Endothelial cell of umbilical vein (primary cell): Measurements from ENCODE around the gene FSIP1. TPM values are rescaled to one million over a fixed set of nuclear protein-coding genes. Genes with fewer than 3 reads are reported as not detected.

Experiments used
- BruUV-seq: library from RNA; stranded (reverse); fragments of 400-500 nt; replicated peaks from 2 replicates; lab custom pipeline; 2021; lab: Mats Ljungman, UMichigan
- CTCF ChIA-PET: fragments of 300-600, 350-600 bp; sonication (Branson Sonifier 250); formaldehyde crosslinking; loops from one replicate; lab custom pipeline; 2021; ENCODE audit warnings: antibody characterized with exemption, inconsistent platforms; lab: Charles Lee
- POLR2A ChIA-PET: fragments of 300-600, 350-600 bp; sonication (Branson Sonifier 250); formaldehyde crosslinking; loops from one replicate; lab custom pipeline; 2021; ENCODE audit warnings: antibody characterized with exemption, inconsistent platforms; lab: Charles Lee
- DNase-seq: peaks from one replicate; pipeline ENCODE4 v3.0.0-alpha.2; 2011; ENCODE audit warnings: low read depth, low spot score
- FAIRE-seq: peaks from 2 replicates; lab custom pipeline; 2011; peaks lifted over from hg19 to GRCh38; lab: Jason Lieb, UNC
- H2AFZ ChIP-seq: 2 replicates; pipeline ENCODE4 v1.6.0; 2012; ENCODE audit warnings: low read depth, low read length, control low read depth, inconsistent platforms
- H3K27ac ChIP-seq: 2 replicates; pipeline ENCODE4 v1.5.1; 2011; ENCODE audit warnings: low read depth, mild to moderate bottlenecking, control low read depth, low read length, moderate library complexity; ENCODE audit not compliant: insufficient read depth
- H3K27me3 ChIP-seq, 2 experiments: 2 replicates each; pipeline versions ENCODE4 v1.6.0 to v1.6.1; 2011; ENCODE audit warnings: low read length in 2 of 2, mixed read lengths in 1 of 2; ENCODE audit not compliant: control insufficient read depth in 2 of 2, insufficient read depth in 2 of 2
- H3K36me3 ChIP-seq, 2 experiments: 2 replicates in 1 of 2; 3 replicates in 1 of 2; pipeline ENCODE4 v1.5.1; 2011; ENCODE audit warnings: low read length in 2 of 2, mild to moderate bottlenecking in 1 of 2, moderate library complexity in 1 of 2; ENCODE audit not compliant: control insufficient read depth in 2 of 2, insufficient read depth in 2 of 2; ENCODE audit errors: extremely low read depth in 1 of 2
- H3K4me1 ChIP-seq: 3 replicates; pipeline ENCODE4 v1.5.1; 2011; ENCODE audit warnings: mild to moderate bottlenecking, low read length; ENCODE audit not compliant: control insufficient read depth, insufficient read depth; ENCODE audit errors: extremely low read depth
- H3K4me2 ChIP-seq: 2 replicates; pipeline ENCODE4 v1.6.1; 2011; ENCODE audit warnings: low read length, control low read depth, mixed read lengths; ENCODE audit not compliant: insufficient read depth
- H3K4me3 ChIP-seq, 3 experiments: fragments of 200-600 bp in 1 of 3; sonication (generic), shearing (Covaris generic) in 1 of 3; replicated peaks in 1 of 3; 2 replicates each; pipeline ENCODE4 v1.5.1; 2011 to 2016; ENCODE audit warnings: control low read depth in 3 of 3, low read length in 3 of 3, mild to moderate bottlenecking in 2 of 3, inconsistent platforms in 1 of 3, low read depth in 1 of 3, moderate library complexity in 1 of 3; ENCODE audit not compliant: insufficient read depth in 1 of 3
- H3K79me2 ChIP-seq: 2 replicates; pipeline ENCODE4 v1.6.0; 2012; ENCODE audit warnings: low read length, inconsistent platforms; ENCODE audit not compliant: control insufficient read depth, insufficient read depth
- H3K9ac ChIP-seq: replicated peaks from 2 replicates; pipeline ENCODE3; 2011; ENCODE audit warnings: low read length, control low read depth; ENCODE audit not compliant: insufficient read depth; ENCODE audit errors: extremely low read depth
- H3K9me1 ChIP-seq: replicated peaks from 3 replicates; pipeline ENCODE4 v1.6.0; 2011; ENCODE audit warnings: mild to moderate bottlenecking, low read length; ENCODE audit not compliant: control insufficient read depth, insufficient read depth; ENCODE audit errors: extremely low read depth
- H3K9me3 ChIP-seq: replicated peaks from 2 replicates; pipeline ENCODE4 v1.5.1; 2012; ENCODE audit warnings: low read length, inconsistent platforms; ENCODE audit not compliant: control insufficient read depth, insufficient read depth
- H4K20me1 ChIP-seq: replicated peaks from 2 replicates; pipeline ENCODE3; 2011; ENCODE audit warnings: mild to moderate bottlenecking, low read length; ENCODE audit not compliant: control insufficient read depth, insufficient read depth; ENCODE audit errors: extremely low read depth
- CTCF ChIP-seq, 2 donors: IDR thresholded peaks; 1 replicate in 1 of 2; 2 replicates in 1 of 2; pipeline ENCODE4 v1.5.1; 2011; ENCODE audit warnings: low read length in 2 of 2, mild to moderate bottlenecking in 2 of 2, moderate library complexity in 2 of 2, control low read depth in 1 of 2, inconsistent platforms in 1 of 2, low read depth in 1 of 2; ENCODE audit not compliant: insufficient read depth in 1 of 2; ENCODE audit errors: extremely low read depth in 1 of 2
- EZH2 ChIP-seq: IDR thresholded peaks from 2 replicates; pipeline ENCODE4 v1.6.1; 2012; ENCODE audit warnings: borderline replicate concordance, low read depth, mild to moderate bottlenecking, moderate library complexity, low read length, inconsistent platforms; ENCODE audit not compliant: severe bottlenecking
- FOS ChIP-seq: IDR thresholded peaks from 2 replicates; pipeline ENCODE4 v1.6.1; 2011; ENCODE audit warnings: mild to moderate bottlenecking, low read length, moderate library complexity, borderline replicate concordance; ENCODE audit not compliant: insufficient read depth
- GATA2 ChIP-seq: IDR thresholded peaks from 2 replicates; pipeline ENCODE4 v1.7.0; 2011; ENCODE audit warnings: low read depth, mild to moderate bottlenecking, moderate library complexity, mixed read lengths, low read length; ENCODE audit not compliant: insufficient read length, insufficient read depth
- JUN ChIP-seq: IDR thresholded peaks from 2 replicates; pipeline ENCODE4 v1.6.1; 2011; ENCODE audit warnings: borderline replicate concordance, low read depth; ENCODE audit not compliant: insufficient read length, insufficient read depth
- MAX ChIP-seq: IDR thresholded peaks from 2 replicates; pipeline ENCODE4 v1.6.1; 2011; ENCODE audit not compliant: insufficient read depth, insufficient read length
- MYC ChIP-seq: IDR thresholded peaks from one replicate; pipeline ENCODE4 v1.6.1; 2011; ENCODE audit warnings: mild to moderate bottlenecking, low read depth, low read length
- POLR2A ChIP-seq: IDR thresholded peaks from 2 replicates; pipeline ENCODE4 v1.6.1; 2012; ENCODE audit warnings: low read depth, mild to moderate bottlenecking, control low read depth, low read length
- POLR2AphosphoS5 ChIP-seq: IDR thresholded peaks from 2 replicates; pipeline ENCODE4 v1.6.1; 2012; ENCODE audit warnings: low read depth, mild to moderate bottlenecking, control low read depth, low read length, moderate library complexity; ENCODE audit not compliant: insufficient read depth
- dilution Hi-C: fragments of 300-500 bp; cut with MboI; formaldehyde crosslinking; loops from one replicate; pipeline ENCODE4 v1.15.0; 2019; ENCODE audit warnings: low sequenced_read_pairs; ENCODE audit not compliant: extremely low pct_ligation_motif_present
- intact Hi-C: fragments of 100-400 bp; cut with micrococcal nuclease; formaldehyde crosslinking; loops from one replicate; pipeline ENCODE4 v1.10.0; 2022
- polyA plus RNA-seq, 4 experiments: library from polyadenylated mRNA; depleted of rRNA in 3 of 4; stranded (reverse) in 3 of 4; unstranded in 1 of 4; fragments of >200 nt; gene quantifications; 2 replicates each; pipeline versions ENCODE4 v1.2.1 to v1.2.3, GENCODE V29; 2011 to 2012; ENCODE audit warnings: missing spikeins in 1 of 4
- total RNA-seq: library from RNA; stranded (reverse); gene quantifications from 2 replicates; pipeline ENCODE4 v1.2.3, GENCODE V29; 2021

The FSIP1 gene
- total and polyA plus RNA-seq, 2 donors (not counting 3 experiments of a cell fraction or from before 2014, with no cell fraction given), result 0.23 to 1.1 TPM

DNA sequence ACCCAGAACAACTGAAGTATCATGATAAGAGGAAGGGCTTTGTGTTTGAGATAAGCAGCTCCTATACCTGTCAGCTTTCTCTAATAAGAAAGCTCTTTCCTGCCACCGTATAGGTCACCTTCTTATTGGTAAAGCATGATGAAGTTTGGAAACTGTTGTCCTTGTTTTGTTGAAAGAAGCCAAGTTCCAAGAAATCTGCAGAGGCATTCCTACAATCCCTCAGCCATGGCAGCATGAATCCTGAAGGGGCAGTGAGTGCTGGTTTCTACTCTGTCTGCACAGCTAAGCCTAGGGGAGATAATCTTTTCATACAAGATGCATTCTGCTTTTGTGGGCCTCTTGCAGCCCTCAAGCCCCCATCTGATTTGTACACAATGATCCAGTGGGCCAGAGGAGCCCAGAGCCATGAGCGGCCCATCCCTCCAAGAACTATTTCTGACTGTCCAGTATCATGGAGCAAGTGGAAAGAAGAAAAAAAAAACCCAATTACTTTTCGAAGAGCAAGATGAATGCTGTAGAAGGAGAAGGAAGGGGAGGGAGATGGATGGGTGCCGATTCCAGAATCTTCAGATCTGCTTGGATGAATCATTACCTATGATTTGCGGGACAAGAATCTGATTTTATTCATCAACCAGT, 203.7 kb downstream of the FSIP1 start:
- Histone ChIP-seq H3K4me2 (peak overlapping the region; percentile 91), H3K27me3 (no peaks in the 10 kb centered on the region), H3K9me3 (no peaks in the 10 kb centered on the region), H2AFZ (no peak overlapping the region), H3K4me3 (peak overlapping the region in 1 of 3 experiments; percentile 61), H3K36me3 (peaks cover 21 to 25% of the 10 kb centered on the region in 2 experiments), H3K4me1 (peaks cover 20% of the 10 kb centered on the region), H3K9ac (peak overlapping the region; percentile 97), H3K79me2 (peaks cover 42% of the 10 kb centered on the region), H3K9me1 (no peaks in the 10 kb centered on the region), H4K20me1 (peaks cover 3% of the 10 kb centered on the region), H3K27ac (peak overlapping the region; percentile 98)
- ChIA-PET POLR2A (interaction anchor here (1.1 to 9.9 kb wide), 9 partner anchors 149 to 751 kb away, joined by 4 to 118 read pairs (median 27); no protein-coding TSS in a partner anchor), CTCF (interaction anchor here (1.0 to 5.0 kb wide), 18 partner anchors 105 to 872 kb away, joined by 3 to 72 read pairs (median 6); no protein-coding TSS in a partner anchor)
- BruUV-seq, result no TSS peak
- peak; percentile 7 to 43 for TF ChIP-seq CTCF (IDR thresholded peaks at IDR 0.05; ENCODE audit: extremely low read depth in 1 of 2, insufficient read depth in 1 of 2, low read depth in 1 of 2, low read length in 2 of 2)
- TF ChIP-seq GATA2, result peak; percentile 48
- TF ChIP-seq FOS, result peak; percentile 45
- TF ChIP-seq EZH2, result no peak
- peak; percentile 3 for TF ChIP-seq POLR2A
- no peak for TF ChIP-seq JUN
- TF ChIP-seq MAX, result no peak
- TF ChIP-seq POLR2AphosphoS5, result peak; percentile 41
- TF ChIP-seq MYC, result no peak
- dilution Hi-C loops (no loop called here), intact Hi-C loops (loop anchor here (1.0 kb wide), 5 partner anchors 105 to 762 kb away; no protein-coding TSS in a partner anchor)
- FAIRE-seq (no peak), DNase-seq (peak; percentile 86)
